GM06990 (cell line): ENCODE measurements around the gene TMEM176B.

Experiments
- DNase-seq: peaks from one replicate; pipeline ENCODE4 v3.0.0-alpha.2; 2011; ENCODE audit not compliant: insufficient read length; ENCODE audit errors: extremely low read depth
- H3K27me3 ChIP-seq: replicated peaks from 2 replicates; pipeline ENCODE4 v1.6.0; 2011; ENCODE audit warnings: low read length; ENCODE audit not compliant: control insufficient read depth, insufficient read depth
- H3K36me3 ChIP-seq: 2 replicates; pipeline ENCODE4 v1.5.1; 2011; ENCODE audit warnings: low read length; ENCODE audit not compliant: control insufficient read depth, insufficient read depth
- H3K4me3 ChIP-seq: replicated peaks from 2 replicates; pipeline ENCODE4 v1.5.1; 2011; ENCODE audit warnings: low read depth, mild to moderate bottlenecking, control low read depth, low read length
- CTCF ChIP-seq: IDR thresholded peaks from 2 replicates; pipeline ENCODE4 v1.5.1; 2011; ENCODE audit warnings: low read length, control low read depth, mild to moderate bottlenecking, inconsistent platforms; ENCODE audit not compliant: insufficient read depth, poor library complexity, severe bottlenecking

Gene TMEM176B

GRCh38 chr7:150846291-150847115, 46.3 kb upstream of the TMEM176B start:
- H3K27me3 ChIP-seq, result no peaks in the 10 kb centered on the region
- H3K4me3 ChIP-seq, result no peak overlapping the region
- no peak for DNase-seq
- no peaks in the 10 kb centered on the region for H3K36me3 ChIP-seq
- no peak for TF ChIP-seq CTCF

GRCh38 chr7:150845421-150845861, 45.3 kb upstream of the TMEM176B start:
- DNase-seq, result no peak
- TF ChIP-seq CTCF, result no peak
- Histone ChIP-seq H3K27me3 (no peaks in the 10 kb centered on the region; the same call in 1 of the 2 replicates), H3K4me3 (no peak overlapping the region), H3K36me3 (no peaks in the 10 kb centered on the region)

GRCh38 chr7:150842716-150843115, 42.6 kb upstream of the TMEM176B start:
- H3K27me3 ChIP-seq, result no peaks in the 10 kb centered on the region; the same call in 1 of the 2 replicates
- H3K4me3 ChIP-seq, result no peak overlapping the region
- no peak for TF ChIP-seq CTCF

GRCh38 chr7:150842018-150842417, 41.9 kb upstream of the TMEM176B start:
- no peak for DNase-seq
- Histone ChIP-seq H3K36me3 (no peaks in the 10 kb centered on the region), H3K4me3 (no peak overlapping the region), H3K27me3 (no peaks in the 10 kb centered on the region; the same call in 1 of the 2 replicates)
- TF ChIP-seq CTCF, result no peak

More at GRCh38 chr7:150842716-150843115, 42.6 kb upstream of the TMEM176B start:
- H3K36me3 ChIP-seq, result no peaks in the 10 kb centered on the region
- no peak for DNase-seq

GRCh38 chr7:150838965-150839650, 38.9 kb upstream of the TMEM176B start:
- no peak for DNase-seq
- Histone ChIP-seq H3K27me3 (no peaks in the 10 kb centered on the region; the same call in 1 of the 2 replicates), H3K4me3 (no peak overlapping the region), H3K36me3 (no peaks in the 10 kb centered on the region)
- TF ChIP-seq CTCF, result no peak
